HCT116 (cell line): ENCODE data around the gene MTHFD1L. TPM values are rescaled to one million over a fixed set of nuclear protein-coding genes. Genes with fewer than 3 reads are reported as not detected.

Experiments used
- ATAC-seq: fragments of 200-7000 bp; cut with Tn5 transposase; 2 replicates; pipeline ENCODE4 v1.9.1; 2020; ENCODE audit warnings: mild to moderate bottlenecking, moderate library complexity
- BruUV-seq: library from RNA; stranded (reverse); fragments of 400-500 nt; replicated peaks from 2 replicates; lab custom pipeline; 2021; lab: Mats Ljungman, UMichigan
- CTCF ChIA-PET: fragments of 300-600 bp; sonication (Branson Sonifier 250); formaldehyde crosslinking; loops from one replicate; lab custom pipeline; 2021; ENCODE audit warnings: antibody characterized with exemption; lab: Charles Lee
- POLR2A ChIA-PET: fragments of 300-600, 350-600 bp; sonication (Branson Sonifier 250); formaldehyde crosslinking; loops from one replicate; lab custom pipeline; 2021; ENCODE audit warnings: antibody characterized with exemption; lab: Charles Lee
- RAD21 ChIA-PET, 2 experiments: fragments of 300-600 bp; sonication (Branson Sonifier 250); formaldehyde crosslinking; loops; one replicate each; lab custom pipeline; 2023; ENCODE audit warnings: low total read pairs in 2 of 2; ENCODE audit not compliant: uncharacterized antibody in 2 of 2, unreplicated experiment in 2 of 2, low non-redundant PET in 1 of 2; lab: Charles Lee
- DNase-seq: peaks from one replicate; pipeline ENCODE4 v3.0.0-alpha.2; 2010; ENCODE audit warnings: low read depth, low spot score
- H2AFZ ChIP-seq: fragments of 200-600 bp; shearing (Covaris generic), sonication (generic); 2 replicates; pipeline ENCODE4 v1.6.1; 2017; ENCODE audit warnings: low read depth, mixed run types, mixed read lengths, antibody characterized with exemption, low read length; ENCODE audit not compliant: poor library complexity, severe bottlenecking
- H3K27ac ChIP-seq: 2 replicates; pipeline ENCODE4 v1.5.1; 2012; ENCODE audit warnings: low read depth, low read length
- H3K27me3 ChIP-seq: fragments of 200-600 bp; sonication (generic); 2 replicates; pipeline ENCODE4 v1.6.1; 2016; ENCODE audit warnings: mixed run types, low read length, mixed read lengths; ENCODE audit not compliant: insufficient read depth
- H3K36me3 ChIP-seq, 2 experiments: fragments of 200-500 bp in 1 of 2; fragments of 200-600 bp in 1 of 2; sonication (Bioruptor generic) in 1 of 2; sonication (generic) in 1 of 2; 2 replicates each; pipeline versions ENCODE4 v1.5.1 to v1.6.1; 2014 to 2016; ENCODE audit warnings: low read length in 2 of 2, inconsistent platforms in 1 of 2, mixed read lengths in 1 of 2, mixed run types in 1 of 2; ENCODE audit not compliant: insufficient read depth in 2 of 2, control insufficient read depth in 1 of 2
- H3K4me1 ChIP-seq, 2 experiments: fragments of 200-600 bp in 1 of 2; sonication (generic) in 1 of 2; 2 replicates each; pipeline versions ENCODE4 v1.5.1 to v1.6.1; 2012 to 2017; ENCODE audit warnings: low read length in 2 of 2, inconsistent platforms in 1 of 2, mild to moderate bottlenecking in 1 of 2, mixed read lengths in 1 of 2, mixed run types in 1 of 2, moderate library complexity in 1 of 2; ENCODE audit not compliant: insufficient read depth in 2 of 2, control insufficient read depth in 1 of 2
- H3K4me2 ChIP-seq: fragments of 200-600 bp; sonication (generic); 2 replicates; pipeline ENCODE4 v1.6.1; 2017; ENCODE audit warnings: mixed run types, low read length, mixed read lengths
- H3K4me3 ChIP-seq, 2 experiments: fragments of 200-600 bp in 1 of 2; sonication (generic) in 1 of 2; replicated peaks in 1 of 2; 2 replicates each; pipeline ENCODE4 v1.5.1; 2011 to 2016; ENCODE audit warnings: low read length in 2 of 2, control low read depth in 1 of 2, low read depth in 1 of 2, mild to moderate bottlenecking in 1 of 2, mixed read lengths in 1 of 2, mixed run types in 1 of 2
- H3K79me2 ChIP-seq: fragments of 200-600 bp; sonication (generic); 2 replicates; pipeline ENCODE4 v1.6.1; 2017; ENCODE audit warnings: mild to moderate bottlenecking, mixed run types, low read length, moderate library complexity, mixed read lengths; ENCODE audit not compliant: insufficient read depth
- H3K9ac ChIP-seq: fragments of 200-600 bp; sonication (generic); 2 replicates; pipeline ENCODE4 v1.6.1; 2016; ENCODE audit warnings: low read length, mixed read lengths
- H3K9me2 ChIP-seq: fragments of 200-600 bp; sonication (generic), shearing (Covaris generic); 2 replicates; pipeline ENCODE4 v1.6.1; 2017; ENCODE audit warnings: mixed run types, mild to moderate bottlenecking, moderate library complexity; ENCODE audit not compliant: insufficient read depth
- H3K9me3 ChIP-seq, 2 experiments: fragments of 200-500 bp in 1 of 2; fragments of 200-600 bp in 1 of 2; sonication (Bioruptor generic) in 1 of 2; sonication (generic) in 1 of 2; 2 replicates each; pipeline ENCODE4 v1.6.1; 2014 to 2017; ENCODE audit warnings: low read length in 2 of 2, mixed read lengths in 2 of 2, inconsistent platforms in 1 of 2, low read depth in 1 of 2, mild to moderate bottlenecking in 1 of 2, mixed run types in 1 of 2, moderate library complexity in 1 of 2; ENCODE audit not compliant: control insufficient read depth in 1 of 2, insufficient read depth in 1 of 2
- H4K20me1 ChIP-seq: fragments of 200-600 bp; sonication (generic), shearing (Covaris generic); 2 replicates; pipeline ENCODE4 v1.6.1; 2017; ENCODE audit warnings: mixed run types, mild to moderate bottlenecking, moderate library complexity; ENCODE audit not compliant: insufficient read depth
- CBX3 ChIP-seq: IDR thresholded peaks from 2 replicates; pipeline ENCODE4 v1.6.1; 2012; ENCODE audit warnings: low read depth
- CEBPB ChIP-seq: IDR thresholded peaks from 2 replicates; pipeline ENCODE4 v1.6.1; 2012; ENCODE audit warnings: low read depth
- EGR1 ChIP-seq: IDR thresholded peaks from 2 replicates; pipeline ENCODE4 v1.6.1; 2012; ENCODE audit warnings: low read depth
- EZH2phosphoT487 ChIP-seq: fragments of 200-600 bp; IDR thresholded peaks from 2 replicates; pipeline ENCODE4 v1.6.1; 2018; ENCODE audit warnings: antibody characterized with exemption, borderline replicate concordance
- FOSL1 ChIP-seq: IDR thresholded peaks from 2 replicates; pipeline ENCODE4 v1.6.1; 2012; ENCODE audit warnings: low read depth
- JUND ChIP-seq: IDR thresholded peaks from 2 replicates; pipeline ENCODE4 v1.6.1; 2012
- POLR2AphosphoS5 ChIP-seq: IDR thresholded peaks from 2 replicates; pipeline ENCODE4 v1.6.1; 2011; ENCODE audit warnings: mild to moderate bottlenecking, low read depth, low read length, moderate library complexity
- RAD21 ChIP-seq: IDR thresholded peaks from 2 replicates; pipeline ENCODE4 v1.6.1; 2012; ENCODE audit warnings: low read depth, mild to moderate bottlenecking
- SIN3A ChIP-seq: IDR thresholded peaks from 2 replicates; pipeline ENCODE4 v1.6.1; 2012; ENCODE audit warnings: low read depth
- SRF ChIP-seq: IDR thresholded peaks from 2 replicates; pipeline ENCODE4 v1.6.1; 2012; ENCODE audit warnings: low read depth
- YY1 ChIP-seq: IDR thresholded peaks from 2 replicates; pipeline ENCODE4 v1.6.1; 2011; ENCODE audit warnings: low read length, low read depth, moderate library complexity, mild to moderate bottlenecking; ENCODE audit not compliant: insufficient replicate concordance; ENCODE audit errors: extremely low read depth
- ZFX ChIP-seq: fragments of 450-650 bp; IDR thresholded peaks from 2 replicates; pipeline ENCODE4 v1.6.1; 2017
- intact Hi-C: fragments of 100-400 bp; cut with micrococcal nuclease; formaldehyde crosslinking; loops from 2 replicates; pipeline ENCODE4 v1.10.0; 2022
- total RNA-seq: library from RNA; stranded (reverse); gene quantifications from one replicate; pipeline ENCODE4 v1.2.1, GENCODE V29; 2021; ENCODE audit not compliant: unreplicated experiment
- TF ChIP-seq, protein P1 (sequence below): IDR thresholded peaks from 2 replicates; pipeline ENCODE4 v1.6.1; 2012; ENCODE audit warnings: low read depth
- TF ChIP-seq, protein P2 (sequence below): IDR thresholded peaks from 2 replicates; pipeline ENCODE4 v1.6.1; 2012

Gene MTHFD1L
- total RNA-seq, 1 experiment from 2014 or later, result 127 TPM

DNA sequence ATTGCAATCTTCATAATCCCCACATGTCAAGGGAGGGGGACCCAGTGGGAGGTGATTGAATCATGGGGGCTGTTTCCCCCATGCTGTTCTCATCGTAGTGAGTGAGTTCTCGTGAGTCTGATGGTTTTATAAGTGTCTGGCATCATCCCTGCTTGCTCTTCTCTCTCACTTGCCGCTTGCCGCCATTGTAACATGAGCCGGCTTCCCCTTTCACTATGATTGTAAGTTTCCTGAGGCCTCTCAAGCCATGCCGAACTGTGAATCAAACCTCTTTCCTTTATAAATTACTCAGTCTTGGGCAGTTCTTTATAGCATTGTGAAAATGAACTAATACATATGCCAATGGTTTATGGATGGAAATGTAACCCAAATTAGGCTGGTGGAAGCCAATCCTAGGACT is 264.8 kb downstream of the MTHFD1L start:
- peaks cover 13 to 36% of the 10 kb centered on the region in 2 experiments for H3K4me1 ChIP-seq
- H3K27me3 ChIP-seq, result no peaks in the 10 kb centered on the region
- no TSS peak for BruUV-seq
- ChIA-PET RAD21 (no interaction called here), CTCF (no interaction called here), POLR2A (no interaction called here)
- no peaks in the 10 kb centered on the region for H4K20me1 ChIP-seq
- no peak for ATAC-seq
- no peaks in the 10 kb centered on the region for H3K9me2 ChIP-seq
- intact Hi-C loops, result no loop called here
- H3K79me2 ChIP-seq, result no peaks in the 10 kb centered on the region
- H3K4me2 ChIP-seq, result no peak overlapping the region
- H3K9ac ChIP-seq, result no peak overlapping the region
- no peak overlapping the region for H2AFZ ChIP-seq
- no peak overlapping the region for H3K4me3 ChIP-seq
- H3K36me3 ChIP-seq, result no peaks in the 10 kb centered on the region
- peaks cover 0 to 3% of the 10 kb centered on the region in 2 experiments; a peak in 1 of 4 replicates for H3K9me3 ChIP-seq
- no peak for TF ChIP-seq YY1
- no peak for TF ChIP-seq CBX3
- TF ChIP-seq ZFX, result no peak
- TF ChIP-seq EGR1, result no peak
- no peak for TF ChIP-seq SRF
- no peak for TF ChIP-seq JUND
- TF ChIP-seq, protein P1, sequence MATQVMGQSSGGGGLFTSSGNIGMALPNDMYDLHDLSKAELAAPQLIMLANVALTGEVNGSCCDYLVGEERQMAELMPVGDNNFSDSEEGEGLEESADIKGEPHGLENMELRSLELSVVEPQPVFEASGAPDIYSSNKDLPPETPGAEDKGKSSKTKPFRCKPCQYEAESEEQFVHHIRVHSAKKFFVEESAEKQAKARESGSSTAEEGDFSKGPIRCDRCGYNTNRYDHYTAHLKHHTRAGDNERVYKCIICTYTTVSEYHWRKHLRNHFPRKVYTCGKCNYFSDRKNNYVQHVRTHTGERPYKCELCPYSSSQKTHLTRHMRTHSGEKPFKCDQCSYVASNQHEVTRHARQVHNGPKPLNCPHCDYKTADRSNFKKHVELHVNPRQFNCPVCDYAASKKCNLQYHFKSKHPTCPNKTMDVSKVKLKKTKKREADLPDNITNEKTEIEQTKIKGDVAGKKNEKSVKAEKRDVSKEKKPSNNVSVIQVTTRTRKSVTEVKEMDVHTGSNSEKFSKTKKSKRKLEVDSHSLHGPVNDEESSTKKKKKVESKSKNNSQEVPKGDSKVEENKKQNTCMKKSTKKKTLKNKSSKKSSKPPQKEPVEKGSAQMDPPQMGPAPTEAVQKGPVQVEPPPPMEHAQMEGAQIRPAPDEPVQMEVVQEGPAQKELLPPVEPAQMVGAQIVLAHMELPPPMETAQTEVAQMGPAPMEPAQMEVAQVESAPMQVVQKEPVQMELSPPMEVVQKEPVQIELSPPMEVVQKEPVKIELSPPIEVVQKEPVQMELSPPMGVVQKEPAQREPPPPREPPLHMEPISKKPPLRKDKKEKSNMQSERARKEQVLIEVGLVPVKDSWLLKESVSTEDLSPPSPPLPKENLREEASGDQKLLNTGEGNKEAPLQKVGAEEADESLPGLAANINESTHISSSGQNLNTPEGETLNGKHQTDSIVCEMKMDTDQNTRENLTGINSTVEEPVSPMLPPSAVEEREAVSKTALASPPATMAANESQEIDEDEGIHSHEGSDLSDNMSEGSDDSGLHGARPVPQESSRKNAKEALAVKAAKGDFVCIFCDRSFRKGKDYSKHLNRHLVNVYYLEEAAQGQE, result no peak
- no peak for TF ChIP-seq POLR2AphosphoS5
- no peak for TF ChIP-seq CEBPB
- TF ChIP-seq, protein P2, sequence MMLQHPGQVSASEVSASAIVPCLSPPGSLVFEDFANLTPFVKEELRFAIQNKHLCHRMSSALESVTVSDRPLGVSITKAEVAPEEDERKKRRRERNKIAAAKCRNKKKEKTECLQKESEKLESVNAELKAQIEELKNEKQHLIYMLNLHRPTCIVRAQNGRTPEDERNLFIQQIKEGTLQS, result no peak
- no peak for TF ChIP-seq SIN3A
- TF ChIP-seq RAD21, result no peak
- TF ChIP-seq EZH2phosphoT487, result no peak
- no peak for TF ChIP-seq FOSL1
- DNase-seq, result no peak
- H3K27ac ChIP-seq, result no peak overlapping the region
